ENCODE results near the gene OPA3.
A peak's percentile ranks its signal among the peaks of the same experiment; 100 is the strongest.
"Not testable (repeated sequence)": the region's sequence is repeated elsewhere in the genome, so short reads cannot be mapped to it uniquely, and the experiment has no call there.

The OPA3 gene

GRCh38 chr19:45584332-45585157, at the start of gene OPA3:
OPA3 (minus strand) TSS chr19:45584802; CDS start chr19:45584764, 38 bp downstream.
- DNase-seq = peak; percentile 97

- DNase-seq = no peak
These were observed 48.0 kb upstream of the OPA3 start for GRCh38 chr19:45632468-45633196.

GRCh38 chr19:45630463-45630862, 45.9 kb upstream of the OPA3 start:
- no peak for DNase-seq

GRCh38 chr19:45629704-45630103, 45.1 kb upstream of the OPA3 start:
- no peak for DNase-seq

- not testable (repeated sequence) for DNase-seq
These were observed 43.6 kb upstream of the OPA3 start for GRCh38 chr19:45628219-45628618.

- no peak for DNase-seq
These were observed 39.4 kb upstream of the OPA3 start for GRCh38 chr19:45623984-45624383.

- no peak for DNase-seq
These were observed 37.4 kb upstream of the OPA3 start for GRCh38 chr19:45621976-45622503.

- DNase-seq = no peak
These were observed 36.8 kb upstream of the OPA3 start for GRCh38 chr19:45621389-45621788.

- DNase-seq = no peak
These were observed 32.1 kb upstream of the OPA3 start for GRCh38 chr19:45616704-45617017.

- DNase-seq = peak; percentile 61
These were observed 31.4 kb upstream of the OPA3 start for GRCh38 chr19:45615795-45616703.

GRCh38 chr19:45615056-45615455, 30.5 kb upstream of the OPA3 start:
- not testable (repeated sequence) for DNase-seq

- no peak for DNase-seq
These were observed 29.5 kb upstream of the OPA3 start for GRCh38 chr19:45613926-45614725.

- no peak for DNase-seq
These were observed 24.3 kb upstream of the OPA3 start for GRCh38 chr19:45608948-45609347.

GRCh38 chr19:45607071-45608029, 22.7 kb upstream of the OPA3 start:
- DNase-seq = no peak

- DNase-seq = no peak
These were observed 17.1 kb upstream of the OPA3 start, which contains the start of gene GPR4 for GRCh38 chr19:45601524-45602374. GPR4 (minus strand) TSS chr19:45602212; CDS start chr19:45591866, 10,346 bp downstream.

- no peak for DNase-seq
These were observed 16.5 kb upstream of the OPA3 start for GRCh38 chr19:45601115-45601514.

GRCh38 chr19:45600340-45600885, 15.8 kb upstream of the OPA3 start:
- DNase-seq = no peak

- peak; percentile 4 for DNase-seq
These were observed 14.7 kb upstream of the OPA3 start for GRCh38 chr19:45599286-45599685.

- no peak for DNase-seq
These were observed 13.8 kb upstream of the OPA3 start for GRCh38 chr19:45598267-45599001.

Measured in NCI-H1436 treated with DMSO at 0.1 percent for 48 hours (cell line).